ENCODE data around the gene ANKRD16.
A peak's percentile ranks its signal among the peaks of the same experiment; 100 is the strongest.
"Not testable (repeated sequence)": the region's sequence is repeated elsewhere in the genome, so short reads cannot be mapped to it uniquely, and the experiment has no call there.

Gene ANKRD16

DNA sequence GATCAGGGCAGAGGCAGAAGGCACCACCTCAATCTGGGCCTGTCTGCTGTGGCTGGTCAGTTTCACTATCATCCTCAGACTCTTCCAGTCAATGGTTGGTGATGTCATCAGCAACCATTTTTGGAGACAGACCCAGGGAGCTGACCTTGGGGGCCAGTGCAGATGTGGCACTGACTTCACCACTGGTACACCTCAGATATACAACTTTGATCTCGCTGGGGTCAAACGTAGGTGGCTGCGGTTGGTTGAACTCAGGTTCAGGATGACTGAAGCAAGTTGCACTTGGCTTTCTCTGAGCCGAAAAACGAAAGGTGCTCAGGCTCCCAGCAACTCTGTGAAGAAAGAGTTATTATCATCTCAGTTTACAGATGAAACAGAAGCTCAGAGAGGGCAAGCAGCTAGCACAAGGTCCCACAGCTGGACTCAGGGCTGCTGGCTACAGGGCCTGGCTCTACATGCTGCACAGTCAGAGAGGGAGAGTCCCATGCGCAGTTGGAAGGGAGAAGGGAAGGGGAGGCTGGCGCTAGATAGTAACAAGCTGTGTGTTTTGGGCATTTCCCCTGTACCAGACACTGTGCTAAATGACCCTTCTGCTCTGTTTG is 27.2 kb downstream of the ANKRD16 start:
- no peak overlapping the region for H3K4me2 ChIP-seq
- no peak for TF ChIP-seq Cebpa-rat (IDR thresholded peaks at IDR 0.05)
- H3K9me3 ChIP-seq = peaks cover 15% of the 10 kb centered on the region
- H3K27ac ChIP-seq = no peak overlapping the region
- no peaks in the 10 kb centered on the region for H4K20me1 ChIP-seq
- H3K9ac ChIP-seq = no peak overlapping the region
- no peak overlapping the region for H3K4me3 ChIP-seq
- H3K4me1 ChIP-seq = peaks cover 15% of the 10 kb centered on the region
- peaks cover 20% of the 10 kb centered on the region for H3K36me3 ChIP-seq
- H3K27me3 ChIP-seq = no peaks in the 10 kb centered on the region

DNA sequence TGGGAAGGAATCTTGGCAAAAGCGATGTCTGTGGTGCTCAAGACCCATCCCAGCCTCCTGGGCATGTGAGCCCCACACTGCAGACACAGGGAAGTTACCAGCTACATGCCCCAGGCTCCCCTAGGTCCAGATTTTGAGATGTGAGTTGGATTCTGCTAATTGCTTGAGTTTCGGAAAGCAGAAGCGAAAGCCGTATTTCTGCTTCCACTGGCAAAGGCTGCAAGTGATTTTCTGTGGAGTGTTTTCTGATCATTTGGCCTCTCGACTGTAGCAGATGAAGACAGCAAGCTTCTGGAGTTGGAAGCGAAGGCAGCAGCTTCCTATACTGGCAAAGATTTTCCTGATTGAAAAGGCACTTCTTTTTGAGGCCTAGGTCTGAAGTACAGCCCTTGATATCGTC is 29.6 kb downstream of the ANKRD16 start:
- peaks cover 20% of the 10 kb centered on the region for H3K36me3 ChIP-seq
- peaks cover 15% of the 10 kb centered on the region for H3K9me3 ChIP-seq
- no peaks in the 10 kb centered on the region for H4K20me1 ChIP-seq
- H3K4me1 ChIP-seq = no peaks in the 10 kb centered on the region
- H3K4me3 ChIP-seq = no peak overlapping the region
- H3K27me3 ChIP-seq = no peaks in the 10 kb centered on the region
- H3K9ac ChIP-seq = no peak overlapping the region
- H3K27ac ChIP-seq = no peak overlapping the region
- H3K4me2 ChIP-seq = no peak overlapping the region
- TF ChIP-seq Cebpa-rat (IDR thresholded peaks at IDR 0.05) = no peak

DNA sequence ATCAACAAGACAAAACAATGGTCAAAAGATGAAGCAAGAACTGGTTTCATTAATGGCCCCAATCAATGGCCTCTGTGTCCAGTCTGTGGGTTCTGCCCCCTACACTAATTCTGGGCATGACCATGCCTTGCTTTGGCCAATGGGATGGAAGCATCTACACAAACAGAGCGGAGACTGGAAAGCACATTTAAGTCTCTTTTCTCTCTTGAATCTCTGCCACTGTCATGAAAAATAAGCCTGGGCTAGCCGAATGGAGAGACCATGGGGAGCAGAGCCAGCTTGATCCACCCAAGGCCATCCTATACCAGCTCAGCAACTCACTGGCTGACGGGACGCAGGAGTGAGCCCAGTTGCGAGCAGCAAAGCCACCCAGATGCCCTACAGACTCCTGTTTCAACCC is 30.9 kb downstream of the ANKRD16 start:
- Histone ChIP-seq H3K36me3 (peaks cover 18% of the 10 kb centered on the region), H3K4me2 (no peak overlapping the region), H3K4me1 (no peaks in the 10 kb centered on the region), H3K9me3 (peaks cover 7% of the 10 kb centered on the region), H4K20me1 (no peaks in the 10 kb centered on the region), H3K27me3 (no peaks in the 10 kb centered on the region), H3K27ac (no peak overlapping the region), H3K9ac (no peak overlapping the region), H3K4me3 (no peak overlapping the region)
- no peak for TF ChIP-seq Cebpa-rat (IDR thresholded peaks at IDR 0.05)

DNA sequence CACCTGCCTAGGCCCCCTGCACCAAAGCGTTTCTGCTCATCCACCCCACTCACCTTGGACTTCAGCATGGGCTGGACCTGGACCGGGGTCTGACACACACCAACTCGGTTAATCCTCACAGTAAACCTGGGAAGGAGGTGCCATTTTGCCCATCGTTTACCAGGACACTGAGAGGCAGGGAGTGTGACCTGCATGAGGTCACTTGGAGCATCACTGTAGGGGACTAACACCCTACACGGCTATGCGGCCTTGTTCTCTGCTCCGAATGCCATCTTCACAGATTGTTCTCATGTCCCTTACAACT is 33.0 kb downstream of the ANKRD16 start:
- no peak for TF ChIP-seq Cebpa-rat (IDR thresholded peaks at IDR 0.05)
- no peak overlapping the region for H3K9ac ChIP-seq

DNA sequence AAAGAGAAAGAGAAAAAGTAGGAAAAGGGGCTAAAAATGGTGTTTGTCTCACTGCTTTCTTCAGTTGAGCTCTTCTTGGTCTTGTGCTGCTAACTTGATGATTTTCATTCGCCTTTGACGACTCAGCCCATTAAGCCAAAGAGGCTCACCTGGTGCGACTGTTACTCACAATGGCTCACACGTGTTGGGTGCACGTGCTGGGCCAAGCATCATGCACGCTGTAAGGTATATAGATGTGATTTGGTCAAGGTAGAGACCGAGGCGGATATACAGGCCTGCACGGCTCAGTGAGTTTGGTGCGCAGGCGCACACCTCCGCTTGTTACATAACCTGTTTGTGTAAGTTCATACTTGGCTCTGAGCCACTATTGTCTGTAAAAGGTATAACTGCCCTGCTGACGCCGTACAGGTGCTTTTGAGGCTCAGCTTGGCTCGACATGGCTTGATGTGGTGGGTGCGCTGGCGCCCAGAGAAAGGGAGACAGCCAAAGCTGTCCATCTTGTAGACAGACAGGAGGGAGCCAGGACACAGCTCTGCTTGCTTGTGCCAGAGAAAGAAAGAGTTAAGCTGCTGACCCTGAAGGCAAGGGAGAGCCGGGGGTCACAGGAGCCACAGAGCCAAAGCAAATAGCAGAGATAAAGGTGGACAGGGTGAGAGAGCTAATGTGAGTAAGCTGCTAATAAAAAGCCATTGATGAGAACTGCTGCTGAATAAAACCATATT is 33.6 kb downstream of the ANKRD16 start:
- H3K36me3 ChIP-seq = no peaks in the 10 kb centered on the region
- no peaks in the 10 kb centered on the region for H3K27me3 ChIP-seq
- no peak overlapping the region for H3K9ac ChIP-seq
- 0 out of 2 replicates have a peak, but pooled peaks cover 7% of the 10 kb centered on the region for H3K4me1 ChIP-seq
- H3K9me3 ChIP-seq = no peaks in the 10 kb centered on the region
- H3K4me3 ChIP-seq = no peak overlapping the region
- TF ChIP-seq Cebpa-rat (IDR thresholded peaks at IDR 0.05) = no peak
- H4K20me1 ChIP-seq = no peaks in the 10 kb centered on the region
- H3K4me2 ChIP-seq = no peak overlapping the region
- H3K27ac ChIP-seq = no peak overlapping the region

More for the DNA sequence above, 33.0 kb downstream of the ANKRD16 start:
- Histone ChIP-seq H3K27ac (no peak overlapping the region), H3K4me1 (0 out of 2 replicates have a peak, but pooled peaks cover 7% of the 10 kb centered on the region), H3K4me2 (no peak overlapping the region), H4K20me1 (no peaks in the 10 kb centered on the region), H3K4me3 (no peak overlapping the region), H3K27me3 (no peaks in the 10 kb centered on the region), H3K9me3 (no peaks in the 10 kb centered on the region), H3K36me3 (no peaks in the 10 kb centered on the region)

DNA sequence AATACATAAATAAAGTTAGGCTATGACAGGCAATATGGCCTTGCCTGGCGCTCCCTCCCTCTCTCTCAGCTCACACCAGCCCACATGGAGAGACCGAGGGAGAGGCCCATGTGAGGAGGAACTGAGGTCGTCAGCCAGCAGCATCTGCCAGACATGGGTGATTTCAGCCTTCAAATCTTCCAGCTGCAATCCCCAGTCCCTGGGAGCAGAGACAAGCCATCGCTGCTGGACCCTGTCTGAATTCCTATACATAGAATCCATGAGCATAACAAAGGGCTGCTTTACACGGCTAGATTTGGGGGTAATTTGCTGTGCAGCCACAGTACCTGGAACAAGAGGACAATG is 35.6 kb downstream of the ANKRD16 start:
- Histone ChIP-seq H3K27me3 (no peaks in the 10 kb centered on the region), H3K4me1 (0 out of 2 replicates have a peak, but pooled peaks cover 7% of the 10 kb centered on the region), H3K9me3 (no peaks in the 10 kb centered on the region), H3K27ac (no peak overlapping the region), H3K9ac (no peak overlapping the region), H3K36me3 (no peaks in the 10 kb centered on the region), H4K20me1 (no peaks in the 10 kb centered on the region), H3K4me2 (no peak overlapping the region), H3K4me3 (no peak overlapping the region)
- TF ChIP-seq Cebpa-rat (IDR thresholded peaks at IDR 0.05) = no peak

DNA sequence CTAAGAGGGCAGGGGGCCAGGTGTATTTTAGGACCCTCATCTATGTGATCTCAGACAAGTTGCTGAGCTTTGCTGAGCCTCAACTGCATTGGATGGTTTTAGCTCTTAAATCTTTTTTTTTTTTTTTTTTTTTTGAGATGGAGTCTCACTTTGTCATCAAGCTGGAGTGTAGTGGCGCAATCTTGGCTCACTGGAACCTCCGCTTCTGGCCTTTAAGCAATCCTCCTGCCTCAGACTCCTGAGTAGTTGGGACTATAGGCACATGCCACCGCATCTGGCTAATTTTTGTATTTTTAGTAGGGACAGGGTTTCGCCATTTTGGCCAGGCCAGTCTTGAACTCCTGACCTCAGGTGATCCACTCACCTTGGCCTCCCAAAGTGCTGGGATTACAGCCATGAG is 43.0 kb downstream of the ANKRD16 start:
- H3K9me3 ChIP-seq, H3K27ac ChIP-seq, H3K4me3 ChIP-seq, H3K27me3 ChIP-seq, H3K36me3 ChIP-seq, H3K9ac ChIP-seq, H4K20me1 ChIP-seq: not testable (repeated sequence)
- peak overlapping the region; percentile 50 for H3K4me2 ChIP-seq
- peaks cover 37% of the 10 kb centered on the region for H3K4me1 ChIP-seq

DNA sequence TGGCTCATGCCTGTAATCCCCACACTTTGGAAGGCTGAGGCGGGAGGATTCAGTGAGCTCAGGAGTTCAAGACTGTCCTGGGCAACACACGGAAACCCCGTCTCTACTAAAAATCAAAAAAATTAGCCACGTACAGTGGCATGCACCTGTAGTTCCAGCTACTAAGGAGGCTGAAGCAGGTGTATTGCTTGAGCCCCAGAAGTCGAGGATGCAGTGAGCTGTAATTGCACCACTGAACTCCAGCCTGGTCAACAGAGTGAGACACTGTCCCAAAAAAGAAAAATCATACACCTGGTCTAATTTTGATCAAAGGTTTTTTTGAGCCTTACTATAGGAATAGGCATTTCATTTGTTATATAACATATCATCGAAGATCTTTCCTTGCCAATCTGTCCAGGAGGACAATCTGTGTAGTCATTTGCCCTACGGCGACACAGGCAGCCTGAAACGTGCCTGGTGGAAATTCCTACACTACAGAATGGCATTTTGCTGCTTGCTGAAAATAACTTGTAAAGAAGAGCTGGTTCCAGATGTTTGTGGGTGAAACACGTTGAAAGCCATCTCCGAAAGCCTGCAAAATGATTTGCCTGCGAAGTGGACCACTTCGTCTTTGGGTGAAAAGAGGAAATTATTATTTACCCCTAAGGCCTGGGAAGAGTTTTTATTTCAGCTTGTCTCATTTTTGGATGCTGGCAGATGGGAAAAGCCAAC is 45.2 kb downstream of the ANKRD16 start:
- TF ChIP-seq Cebpa-rat (IDR thresholded peaks at IDR 0.05) = no peak
- Histone ChIP-seq H3K4me1 (peaks cover 55% of the 10 kb centered on the region), H3K4me2 (peak overlapping the region; percentile 22; the same call in 1 of the 2 replicates)

DNA sequence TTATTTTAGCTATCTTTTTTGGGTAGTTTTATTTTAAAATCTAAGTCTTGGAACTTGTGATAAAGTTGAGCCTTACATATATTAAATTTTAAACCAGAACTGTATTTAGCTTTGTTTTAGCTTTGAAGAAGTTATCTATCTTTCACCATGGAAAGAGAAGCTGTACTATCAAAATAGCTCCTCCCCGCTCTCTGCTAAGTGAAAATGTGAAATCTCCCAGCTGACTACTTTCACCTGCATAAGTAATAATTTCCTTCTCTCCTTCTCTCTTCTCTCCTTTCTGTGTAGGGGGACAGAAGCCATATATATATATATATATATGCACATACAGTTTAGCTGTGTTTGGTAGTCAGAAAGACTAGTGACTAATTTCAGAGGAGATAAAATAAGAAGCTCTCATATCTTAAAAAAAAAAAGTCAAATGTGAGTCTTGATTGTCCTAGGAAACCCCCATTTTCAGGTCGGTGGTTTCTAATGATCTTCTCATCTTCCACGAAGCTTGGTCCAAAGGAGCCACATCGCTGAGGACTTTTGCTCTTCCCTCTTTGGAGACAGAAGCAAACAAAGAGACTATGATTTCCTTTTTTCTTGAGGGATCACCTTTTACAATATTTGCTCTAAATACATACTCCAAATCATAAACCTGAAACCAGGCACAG is 45.9 kb downstream of the ANKRD16 start:
- Histone ChIP-seq H3K4me2 (peak overlapping the region; percentile 23; the same call in 1 of the 2 replicates), H3K9ac (no peak overlapping the region)

More for the DNA sequence above, 45.2 kb downstream of the ANKRD16 start:
- Histone ChIP-seq H3K9ac (no peak overlapping the region), H3K9me3 (no peaks in the 10 kb centered on the region), H3K27ac (no peak overlapping the region), H3K27me3 (no peaks in the 10 kb centered on the region), H3K36me3 (no peaks in the 10 kb centered on the region), H3K4me3 (no peak overlapping the region), H4K20me1 (no peaks in the 10 kb centered on the region)

DNA sequence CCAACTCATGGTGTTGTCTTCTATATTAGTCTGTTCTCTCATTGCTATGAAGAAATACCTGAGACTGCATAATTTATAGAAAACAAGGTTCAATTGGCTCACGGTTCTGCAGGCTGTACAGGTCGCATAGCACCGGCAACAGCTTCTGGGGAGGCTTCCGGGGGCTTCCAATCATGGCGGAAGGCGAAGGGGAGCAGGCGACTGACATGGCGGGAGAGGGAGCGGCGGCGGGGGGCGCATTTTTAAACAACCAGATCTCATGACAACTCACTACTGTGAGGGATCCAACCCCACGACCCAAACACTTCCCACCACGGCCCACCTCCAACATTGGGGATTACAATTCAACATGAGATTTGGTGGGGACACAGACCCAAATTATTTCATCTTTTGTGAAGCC is 47.7 kb downstream of the ANKRD16 start:
- Histone ChIP-seq H3K27ac (no peak overlapping the region), H3K4me1 (peaks cover 79% of the 10 kb centered on the region), H3K9ac (0 out of 2 replicates have a peak overlapping the region, but pooled peaks have one; percentile 11), H4K20me1 (no peaks in the 10 kb centered on the region), H3K27me3 (no peaks in the 10 kb centered on the region), H3K4me2 (peak overlapping the region; percentile 93), H3K9me3 (no peaks in the 10 kb centered on the region), H3K36me3 (no peaks in the 10 kb centered on the region), H3K4me3 (no peak overlapping the region)
- TF ChIP-seq Cebpa-rat (IDR thresholded peaks at IDR 0.05) = no peak

More for the DNA sequence above, 45.9 kb downstream of the ANKRD16 start:
- Histone ChIP-seq H4K20me1 (no peaks in the 10 kb centered on the region), H3K9me3 (no peaks in the 10 kb centered on the region), H3K27me3 (no peaks in the 10 kb centered on the region), H3K27ac (no peak overlapping the region), H3K4me3 (no peak overlapping the region), H3K4me1 (peaks cover 62% of the 10 kb centered on the region), H3K36me3 (no peaks in the 10 kb centered on the region)
- no peak for TF ChIP-seq Cebpa-rat (IDR thresholded peaks at IDR 0.05)
